ENCODE results near the gene TRPC4AP.

DNA sequence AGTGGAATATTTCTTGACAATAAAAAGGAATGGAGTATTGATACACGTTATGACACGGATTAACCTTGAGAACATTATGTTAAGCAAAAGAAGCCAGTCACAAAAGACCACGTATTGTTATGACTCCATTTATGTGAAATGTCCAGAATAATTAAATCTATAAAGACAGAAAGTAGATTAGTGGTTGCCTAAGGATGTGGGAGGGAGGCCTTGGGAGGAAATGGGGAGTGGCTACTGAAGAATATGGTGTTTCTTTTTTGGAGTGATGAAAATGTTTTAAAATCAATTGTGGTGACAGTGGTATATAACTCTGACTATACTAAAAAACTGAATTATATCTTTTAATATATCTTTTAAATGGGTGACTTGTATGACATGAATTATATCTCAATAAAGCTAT, 30.1 kb downstream of the TRPC4AP start:
- TF ChIP-seq TBP (IDR thresholded peaks at IDR 0.05; ENCODE audit: low read depth, low read length) (no peak), RBBP5 (IDR thresholded peaks at IDR 0.05; ENCODE audit: borderline replicate concordance, low read depth, low read length) (no peak), GTF2F1 (IDR thresholded peaks at IDR 0.05; ENCODE audit: borderline replicate concordance, low read depth, low read length) (no peak), SP4 (IDR thresholded peaks at IDR 0.05; ENCODE audit: low read length) (no peak)
- TF ChIP-seq, protein P1, sequence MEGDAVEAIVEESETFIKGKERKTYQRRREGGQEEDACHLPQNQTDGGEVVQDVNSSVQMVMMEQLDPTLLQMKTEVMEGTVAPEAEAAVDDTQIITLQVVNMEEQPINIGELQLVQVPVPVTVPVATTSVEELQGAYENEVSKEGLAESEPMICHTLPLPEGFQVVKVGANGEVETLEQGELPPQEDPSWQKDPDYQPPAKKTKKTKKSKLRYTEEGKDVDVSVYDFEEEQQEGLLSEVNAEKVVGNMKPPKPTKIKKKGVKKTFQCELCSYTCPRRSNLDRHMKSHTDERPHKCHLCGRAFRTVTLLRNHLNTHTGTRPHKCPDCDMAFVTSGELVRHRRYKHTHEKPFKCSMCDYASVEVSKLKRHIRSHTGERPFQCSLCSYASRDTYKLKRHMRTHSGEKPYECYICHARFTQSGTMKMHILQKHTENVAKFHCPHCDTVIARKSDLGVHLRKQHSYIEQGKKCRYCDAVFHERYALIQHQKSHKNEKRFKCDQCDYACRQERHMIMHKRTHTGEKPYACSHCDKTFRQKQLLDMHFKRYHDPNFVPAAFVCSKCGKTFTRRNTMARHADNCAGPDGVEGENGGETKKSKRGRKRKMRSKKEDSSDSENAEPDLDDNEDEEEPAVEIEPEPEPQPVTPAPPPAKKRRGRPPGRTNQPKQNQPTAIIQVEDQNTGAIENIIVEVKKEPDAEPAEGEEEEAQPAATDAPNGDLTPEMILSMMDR (IDR thresholded peaks at IDR 0.05; ENCODE audit: control extremely low read depth in 1 of 3, insufficient read depth in 1 of 3, low read depth in 1 of 3, low read length in 3 of 3) = no peak
- TF ChIP-seq, protein P2, sequence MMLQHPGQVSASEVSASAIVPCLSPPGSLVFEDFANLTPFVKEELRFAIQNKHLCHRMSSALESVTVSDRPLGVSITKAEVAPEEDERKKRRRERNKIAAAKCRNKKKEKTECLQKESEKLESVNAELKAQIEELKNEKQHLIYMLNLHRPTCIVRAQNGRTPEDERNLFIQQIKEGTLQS (IDR thresholded peaks at IDR 0.05; ENCODE audit: insufficient read depth, low read depth, low read length) = no peak

Data from H1 (cell line).